ENCODE data around the gene ING2.

GRCh38 chr4:183469285-183469684 lies 35.6 kb upstream of the ING2 start:
- TF ChIP-seq POLR2AphosphoS5 (IDR thresholded peaks at IDR 0.05; ENCODE audit: borderline replicate concordance, low read depth, low read length) (no peak), EZH2 (IDR thresholded peaks at IDR 0.05) (no peak), FOXP2 (optimal IDR thresholded peaks at IDR 0.05; ENCODE audit: control extremely low read depth, extremely low read length, insufficient read depth) (no peak)

All from SK-N-MC (cell line).